ENCODE results near the gene MRS2.

Gene MRS2

GRCh38 chr6:24464253-24465038 lies 61.7 kb downstream of the MRS2 start:
- no peak for TF ChIP-seq ZFP30 (CRISPR knock-in tag; IDR thresholded peaks at IDR 0.05)
- no peak for TF ChIP-seq ISL1 (CRISPR knock-in tag; IDR thresholded peaks at IDR 0.05)
- no peak for TF ChIP-seq TOX (CRISPR knock-in tag; IDR thresholded peaks at IDR 0.05; ENCODE audit: borderline replicate concordance)
- no peak for TF ChIP-seq ZC3H10 (CRISPR knock-in tag; IDR thresholded peaks at IDR 0.05)
- TF ChIP-seq ESRRG (CRISPR knock-in tag; IDR thresholded peaks at IDR 0.05), result no peak
- TF ChIP-seq ZNF70 (CRISPR knock-in tag; IDR thresholded peaks at IDR 0.05), result no peak
- no peak for TF ChIP-seq POU6F1 (CRISPR knock-in tag; IDR thresholded peaks at IDR 0.05; ENCODE audit: borderline replicate concordance, low read depth)
- no peak for TF ChIP-seq SNAI2 (CRISPR knock-in tag; IDR thresholded peaks at IDR 0.05)
- no peak for TF ChIP-seq ZNF565 (CRISPR knock-in tag; conservative IDR thresholded peaks at IDR 0.05; ENCODE audit: low read depth)
- no peak for TF ChIP-seq BACH2 (CRISPR knock-in tag; IDR thresholded peaks at IDR 0.05; ENCODE audit: borderline replicate concordance)
- TF ChIP-seq GLIS3 (CRISPR knock-in tag; IDR thresholded peaks at IDR 0.05), result no peak
- TF ChIP-seq PPARA (CRISPR knock-in tag; IDR thresholded peaks at IDR 0.05; ENCODE audit: borderline replicate concordance), result no peak
- TF ChIP-seq CSDC2 (CRISPR knock-in tag; IDR thresholded peaks at IDR 0.05), result no peak
- TF ChIP-seq ZNF8 (CRISPR knock-in tag; IDR thresholded peaks at IDR 0.05), result no peak
- no peak for TF ChIP-seq CSRNP3 (CRISPR knock-in tag; IDR thresholded peaks at IDR 0.05)
- TF ChIP-seq ARNTL (CRISPR knock-in tag; IDR thresholded peaks at IDR 0.05; ENCODE audit: borderline replicate concordance, low read depth), result no peak
- TF ChIP-seq TCF4 (CRISPR knock-in tag; IDR thresholded peaks at IDR 0.05; ENCODE audit: borderline replicate concordance), result no peak
- TF ChIP-seq, protein P1, sequence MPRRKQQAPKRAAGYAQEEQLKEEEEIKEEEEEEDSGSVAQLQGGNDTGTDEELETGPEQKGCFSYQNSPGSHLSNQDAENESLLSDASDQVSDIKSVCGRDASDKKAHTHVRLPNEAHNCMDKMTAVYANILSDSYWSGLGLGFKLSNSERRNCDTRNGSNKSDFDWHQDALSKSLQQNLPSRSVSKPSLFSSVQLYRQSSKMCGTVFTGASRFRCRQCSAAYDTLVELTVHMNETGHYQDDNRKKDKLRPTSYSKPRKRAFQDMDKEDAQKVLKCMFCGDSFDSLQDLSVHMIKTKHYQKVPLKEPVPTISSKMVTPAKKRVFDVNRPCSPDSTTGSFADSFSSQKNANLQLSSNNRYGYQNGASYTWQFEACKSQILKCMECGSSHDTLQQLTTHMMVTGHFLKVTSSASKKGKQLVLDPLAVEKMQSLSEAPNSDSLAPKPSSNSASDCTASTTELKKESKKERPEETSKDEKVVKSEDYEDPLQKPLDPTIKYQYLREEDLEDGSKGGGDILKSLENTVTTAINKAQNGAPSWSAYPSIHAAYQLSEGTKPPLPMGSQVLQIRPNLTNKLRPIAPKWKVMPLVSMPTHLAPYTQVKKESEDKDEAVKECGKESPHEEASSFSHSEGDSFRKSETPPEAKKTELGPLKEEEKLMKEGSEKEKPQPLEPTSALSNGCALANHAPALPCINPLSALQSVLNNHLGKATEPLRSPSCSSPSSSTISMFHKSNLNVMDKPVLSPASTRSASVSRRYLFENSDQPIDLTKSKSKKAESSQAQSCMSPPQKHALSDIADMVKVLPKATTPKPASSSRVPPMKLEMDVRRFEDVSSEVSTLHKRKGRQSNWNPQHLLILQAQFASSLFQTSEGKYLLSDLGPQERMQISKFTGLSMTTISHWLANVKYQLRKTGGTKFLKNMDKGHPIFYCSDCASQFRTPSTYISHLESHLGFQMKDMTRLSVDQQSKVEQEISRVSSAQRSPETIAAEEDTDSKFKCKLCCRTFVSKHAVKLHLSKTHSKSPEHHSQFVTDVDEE (CRISPR knock-in tag; IDR thresholded peaks at IDR 0.05), result no peak
- no peak for ATAC-seq

DNA sequence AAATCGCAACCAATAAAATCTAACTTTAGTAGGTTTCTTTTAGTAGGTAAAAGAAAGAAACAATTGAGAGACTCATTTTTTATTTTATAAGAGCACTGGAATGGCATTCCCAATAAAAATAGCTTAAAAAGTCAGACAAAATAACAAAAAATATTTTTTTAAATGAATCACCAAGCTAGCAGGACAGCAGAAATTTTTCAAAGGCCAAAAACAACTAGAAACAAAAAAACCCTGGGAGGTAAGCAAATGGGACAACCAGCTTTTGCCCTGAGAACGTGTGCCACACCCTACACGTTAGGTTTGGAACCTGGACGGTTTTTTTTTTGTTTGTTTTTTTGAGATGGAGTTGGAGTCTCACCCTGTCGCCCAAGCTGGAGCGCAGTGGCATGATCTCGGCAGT lies 67.1 kb downstream of the MRS2 start:
- TF ChIP-seq TCF4 (CRISPR knock-in tag; IDR thresholded peaks at IDR 0.05; ENCODE audit: borderline replicate concordance) (no peak), RARB (CRISPR knock-in tag; IDR thresholded peaks at IDR 0.05) (no peak), ZC3H10 (CRISPR knock-in tag; IDR thresholded peaks at IDR 0.05) (no peak), POU6F1 (CRISPR knock-in tag; IDR thresholded peaks at IDR 0.05; ENCODE audit: borderline replicate concordance, low read depth) (no peak), ESRRG (CRISPR knock-in tag; IDR thresholded peaks at IDR 0.05) (no peak), CSDC2 (CRISPR knock-in tag; IDR thresholded peaks at IDR 0.05) (no peak), ZNF565 (CRISPR knock-in tag; conservative IDR thresholded peaks at IDR 0.05; ENCODE audit: low read depth) (no peak), SNAI2 (CRISPR knock-in tag; IDR thresholded peaks at IDR 0.05) (no peak), ZNF70 (CRISPR knock-in tag; IDR thresholded peaks at IDR 0.05) (no peak), CREB5 (CRISPR knock-in tag; IDR thresholded peaks at IDR 0.05; ENCODE audit: low read depth) (no peak), ISL1 (CRISPR knock-in tag; IDR thresholded peaks at IDR 0.05) (no peak), ZFP30 (CRISPR knock-in tag; IDR thresholded peaks at IDR 0.05) (no peak), PPARA (CRISPR knock-in tag; IDR thresholded peaks at IDR 0.05; ENCODE audit: borderline replicate concordance) (no peak), TOX (CRISPR knock-in tag; IDR thresholded peaks at IDR 0.05; ENCODE audit: borderline replicate concordance) (no peak)
- TF ChIP-seq, protein P1 (CRISPR knock-in tag; IDR thresholded peaks at IDR 0.05), result no peak
- ATAC-seq, result no peak

Measured in SK-N-SH treated with all-trans-retinoic acid at 6 μM for 48 hours (cell line).